Retina (tissue), 1 donor: Measurements from ENCODE around the gene NFATC2.

Experiments used
- DNase-seq: peaks from one replicate; pipeline ENCODE4 v3.0.0-alpha.2; 2016

Gene NFATC2

GRCh38 chr20:51536116-51537069 is 6.1 kb downstream of the NFATC2 start:
- DNase-seq, result no peak

GRCh38 chr20:51535674-51536073 is 6.8 kb downstream of the NFATC2 start:
- no peak for DNase-seq

GRCh38 chr20:51535075-51535386 is 7.5 kb downstream of the NFATC2 start:
- DNase-seq, result no peak

GRCh38 chr20:51533291-51534172 is 9.0 kb downstream of the NFATC2 start:
- DNase-seq, result no peak

GRCh38 chr20:51532577-51533191 is 9.8 kb downstream of the NFATC2 start:
- no peak for DNase-seq

GRCh38 chr20:51531712-51532456 is 10.6 kb downstream of the NFATC2 start:
- DNase-seq, result no peak

- DNase-seq, result no peak
Measured at GRCh38 chr20:51531141-51531710, 11.3 kb downstream of the NFATC2 start.

GRCh38 chr20:51529758-51530157 is 12.8 kb downstream of the NFATC2 start:
- no peak for DNase-seq

GRCh38 chr20:51529081-51529681 is 13.3 kb downstream of the NFATC2 start:
- DNase-seq, result no peak

GRCh38 chr20:51528263-51529027 is 14.1 kb downstream of the NFATC2 start:
- DNase-seq, result no peak

- DNase-seq, result no peak
Measured at GRCh38 chr20:51526754-51527153, 15.8 kb downstream of the NFATC2 start.

GRCh38 chr20:51526106-51526470 is 16.4 kb downstream of the NFATC2 start:
- no peak for DNase-seq

- no peak for DNase-seq
Measured at GRCh38 chr20:51525241-51526105, 17.0 kb downstream of the NFATC2 start.

- no peak for DNase-seq
Measured at GRCh38 chr20:51523276-51524013, 19.1 kb downstream of the NFATC2 start.

GRCh38 chr20:51522207-51522606 is 20.3 kb downstream of the NFATC2 start:
- no peak for DNase-seq

GRCh38 chr20:51517839-51518238 is 24.7 kb downstream of the NFATC2 start:
- no peak for DNase-seq

GRCh38 chr20:51516855-51517254 is 25.7 kb downstream of the NFATC2 start:
- no peak for DNase-seq

GRCh38 chr20:51514836-51515235 is 27.7 kb downstream of the NFATC2 start:
- no peak for DNase-seq

- no peak for DNase-seq
Measured at GRCh38 chr20:51514249-51514648, 28.3 kb downstream of the NFATC2 start.
